LNCAP (cell line): ENCODE results near the gene PRMT9.

Source experiments
- CTCF ChIP-seq: fragments of 450-650 bp; IDR thresholded peaks from 2 replicates; pipeline ENCODE4 v1.5.1; 2017; ENCODE audit warnings: mild to moderate bottlenecking

Gene PRMT9

GRCh38 chr4:147696866-147697265 lies 12.9 kb upstream of the PRMT9 start:
- TF ChIP-seq CTCF = no peak

GRCh38 chr4:147693218-147693617 lies 9.3 kb upstream of the PRMT9 start:
- no peak for TF ChIP-seq CTCF

- TF ChIP-seq CTCF = no peak
Measured at GRCh38 chr4:147691820-147692219, 7.9 kb upstream of the PRMT9 start.

GRCh38 chr4:147689067-147689466 lies 5.1 kb upstream of the PRMT9 start:
- TF ChIP-seq CTCF = no peak

GRCh38 chr4:147683188-147683591 lies 773 bp downstream of the PRMT9 start:
- TF ChIP-seq CTCF = no peak

GRCh38 chr4:147682755-147683154 lies 1.2 kb downstream of the PRMT9 start:
- TF ChIP-seq CTCF = no peak

GRCh38 chr4:147678796-147679549 lies 5.0 kb downstream of the PRMT9 start:
- no peak for TF ChIP-seq CTCF

GRCh38 chr4:147678106-147678505 lies 5.9 kb downstream of the PRMT9 start:
- TF ChIP-seq CTCF = no peak
